Lower lobe of right lung (tissue), 2 donors: Measurements from ENCODE around the gene WWTR1. TPM values are rescaled to one million over a fixed set of nuclear protein-coding genes. Genes with fewer than 3 reads are reported as not detected.
A peak's percentile ranks its signal among the peaks of the same experiment; 100 is the strongest.

Experiments
- ATAC-seq, 2 donors: fragments of 200-7000 bp; cut with Tn5 transposase; one replicate each; pipeline ENCODE4 v1.9.1; 2020 to 2022; ENCODE audit warnings: mild to moderate bottlenecking in 2 of 2, moderate library complexity in 2 of 2
- DNase-seq: peaks from one replicate; pipeline ENCODE4 v3.0.0-alpha.2; 2020
- H3K27ac ChIP-seq: fragments of 200-600 bp; one replicate; pipeline ENCODE4 v1.8.0; 2022
- H3K27me3 ChIP-seq: fragments of 200-600 bp; one replicate; pipeline ENCODE4 v1.8.0; 2022; ENCODE audit warnings: low read depth
- H3K36me3 ChIP-seq: fragments of 200-600 bp; one replicate; pipeline ENCODE4 v1.8.0; 2022; ENCODE audit warnings: mild to moderate bottlenecking
- H3K4me1 ChIP-seq: fragments of 200-600 bp; one replicate; pipeline ENCODE4 v1.8.0; 2022
- H3K4me3 ChIP-seq: fragments of 200-600 bp; one replicate; pipeline ENCODE4 v1.8.0; 2022; ENCODE audit warnings: mild to moderate bottlenecking
- H3K9me3 ChIP-seq: fragments of 200-600 bp; one replicate; pipeline ENCODE4 v1.8.0; 2022
- intact Hi-C: fragments of 100-400 bp; cut with DNase I; formaldehyde crosslinking; loops from one replicate; pipeline ENCODE4 v1.11.0; 2022
- total RNA-seq: library from RNA; stranded (reverse); fragmentation: NEBNext Ultra II Directional; extraction: Animal tissue kit (Norgen Biotek cat#: 25700); gene quantifications from one replicate; pipeline ENCODE4 v1.2.1, GENCODE V29; 2021
- TF ChIP-seq, protein P1 (sequence below): fragments of 200-600 bp; IDR thresholded peaks from one replicate; pipeline ENCODE4 v1.8.0; 2022; ENCODE audit warnings: antibody characterized with exemption, mild to moderate bottlenecking
- donor health status: DM: no; HTN: yes; CAD: no; lungs with severe emphysema.

WWTR1 gene
- total RNA-seq, 1 donor from 2014 or later = 89.5 TPM

DNA sequence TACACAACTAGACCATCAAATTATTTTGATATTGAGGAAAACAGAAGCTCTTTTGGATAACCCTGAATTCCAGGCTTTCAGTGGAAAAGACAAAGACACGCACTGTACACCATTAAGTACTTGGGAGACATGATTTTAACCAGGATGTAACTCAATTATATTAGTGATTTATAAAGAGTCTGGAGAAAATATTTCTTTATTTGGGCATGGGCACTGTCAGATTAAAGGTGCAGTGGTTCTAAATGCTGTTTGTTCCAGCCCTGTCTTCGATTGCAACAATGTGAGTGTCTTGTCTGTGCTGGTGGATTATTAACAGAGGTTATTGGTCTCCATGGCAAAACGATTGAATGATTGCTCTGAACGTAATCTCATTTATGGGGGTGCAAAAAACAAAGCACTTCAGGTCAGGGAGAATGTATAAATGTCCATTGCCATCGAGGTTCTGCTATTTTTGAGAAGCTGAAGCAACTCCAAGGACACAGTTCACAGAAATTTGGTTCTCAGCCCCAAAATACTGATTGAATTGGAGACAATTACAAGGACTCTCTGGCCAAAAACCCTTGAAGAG is 183.5 kb downstream of the WWTR1 start, which contains the start of gene TM4SF4:
TM4SF4 (plus strand) TSS at position 448 of the 568 bp plus-strand sequence. CDS start 181 bp downstream, outside the sequence.
- Histone ChIP-seq H3K9me3 (no peaks in the 10 kb centered on the region), H3K4me3 (no peak within 1 kb of the TSS), H3K27me3 (no peaks in the 10 kb centered on the region), H3K4me1 (peaks cover 29% of the 10 kb centered on the region), H3K36me3 (no peaks in the 10 kb centered on the region), H3K27ac (peak within 1 kb of the TSS; percentile 71)
- TF ChIP-seq, protein P1, sequence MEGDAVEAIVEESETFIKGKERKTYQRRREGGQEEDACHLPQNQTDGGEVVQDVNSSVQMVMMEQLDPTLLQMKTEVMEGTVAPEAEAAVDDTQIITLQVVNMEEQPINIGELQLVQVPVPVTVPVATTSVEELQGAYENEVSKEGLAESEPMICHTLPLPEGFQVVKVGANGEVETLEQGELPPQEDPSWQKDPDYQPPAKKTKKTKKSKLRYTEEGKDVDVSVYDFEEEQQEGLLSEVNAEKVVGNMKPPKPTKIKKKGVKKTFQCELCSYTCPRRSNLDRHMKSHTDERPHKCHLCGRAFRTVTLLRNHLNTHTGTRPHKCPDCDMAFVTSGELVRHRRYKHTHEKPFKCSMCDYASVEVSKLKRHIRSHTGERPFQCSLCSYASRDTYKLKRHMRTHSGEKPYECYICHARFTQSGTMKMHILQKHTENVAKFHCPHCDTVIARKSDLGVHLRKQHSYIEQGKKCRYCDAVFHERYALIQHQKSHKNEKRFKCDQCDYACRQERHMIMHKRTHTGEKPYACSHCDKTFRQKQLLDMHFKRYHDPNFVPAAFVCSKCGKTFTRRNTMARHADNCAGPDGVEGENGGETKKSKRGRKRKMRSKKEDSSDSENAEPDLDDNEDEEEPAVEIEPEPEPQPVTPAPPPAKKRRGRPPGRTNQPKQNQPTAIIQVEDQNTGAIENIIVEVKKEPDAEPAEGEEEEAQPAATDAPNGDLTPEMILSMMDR = no peak
- intact Hi-C loops = loop anchor here (10.0 kb wide), 1 partner anchor 80 kb away; no protein-coding TSS in a partner anchor
- DNase-seq = no peak
- no peak for ATAC-seq

DNA sequence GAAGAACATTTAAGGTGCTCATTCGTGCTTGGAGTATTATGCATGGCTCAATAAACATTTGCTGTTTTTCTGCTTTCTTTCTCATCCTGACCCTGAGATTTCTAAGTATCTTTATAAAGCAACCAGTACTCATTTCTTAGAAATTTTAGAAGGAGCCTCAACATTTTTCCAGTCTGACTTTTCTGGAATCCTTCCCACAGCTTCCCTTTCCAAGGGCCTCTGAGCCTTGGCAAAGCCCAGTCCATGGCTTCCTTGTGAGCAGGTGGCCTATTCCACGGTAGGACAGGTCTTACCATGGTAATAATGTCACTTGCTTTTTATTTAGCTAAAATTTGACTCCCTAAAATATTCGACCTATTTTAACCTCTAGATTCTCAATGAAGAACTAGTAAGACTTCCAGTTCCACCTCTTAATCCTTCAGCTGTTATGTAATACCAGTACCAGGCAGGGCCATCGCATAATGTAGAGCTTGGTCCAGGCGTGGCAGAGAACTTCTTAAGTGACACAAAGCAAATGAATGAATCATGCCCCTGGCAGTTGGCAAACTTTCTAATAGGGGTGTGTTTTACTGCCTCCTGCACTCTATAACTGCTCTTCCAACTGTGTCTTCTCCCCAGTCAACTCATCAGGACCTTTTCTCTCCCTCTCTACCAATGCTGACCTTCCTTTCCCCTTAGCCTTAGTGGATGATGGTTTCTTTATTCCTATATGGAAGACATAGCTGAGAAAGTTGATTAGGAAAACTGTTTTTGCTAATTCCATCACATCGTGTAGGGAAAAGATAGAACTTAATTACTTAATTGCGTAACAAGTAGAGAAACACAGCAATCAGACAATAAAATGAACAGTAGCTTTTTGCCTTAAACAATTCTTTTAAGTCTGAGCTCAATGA is 184.2 kb downstream of the WWTR1 start:
- Histone ChIP-seq H3K27me3 (no peaks in the 10 kb centered on the region), H3K4me1 (peaks cover 29% of the 10 kb centered on the region), H3K27ac (peak overlapping the region; percentile 71), H3K36me3 (no peaks in the 10 kb centered on the region), H3K4me3 (no peak overlapping the region), H3K9me3 (no peaks in the 10 kb centered on the region)
- TF ChIP-seq, protein P1 = no peak
- ATAC-seq (peak; percentile 93 to 96), DNase-seq (peak; percentile 66)
- intact Hi-C loops = loop anchor here (10.0 kb wide), 1 partner anchor 79 kb away; no protein-coding TSS in a partner anchor

DNA sequence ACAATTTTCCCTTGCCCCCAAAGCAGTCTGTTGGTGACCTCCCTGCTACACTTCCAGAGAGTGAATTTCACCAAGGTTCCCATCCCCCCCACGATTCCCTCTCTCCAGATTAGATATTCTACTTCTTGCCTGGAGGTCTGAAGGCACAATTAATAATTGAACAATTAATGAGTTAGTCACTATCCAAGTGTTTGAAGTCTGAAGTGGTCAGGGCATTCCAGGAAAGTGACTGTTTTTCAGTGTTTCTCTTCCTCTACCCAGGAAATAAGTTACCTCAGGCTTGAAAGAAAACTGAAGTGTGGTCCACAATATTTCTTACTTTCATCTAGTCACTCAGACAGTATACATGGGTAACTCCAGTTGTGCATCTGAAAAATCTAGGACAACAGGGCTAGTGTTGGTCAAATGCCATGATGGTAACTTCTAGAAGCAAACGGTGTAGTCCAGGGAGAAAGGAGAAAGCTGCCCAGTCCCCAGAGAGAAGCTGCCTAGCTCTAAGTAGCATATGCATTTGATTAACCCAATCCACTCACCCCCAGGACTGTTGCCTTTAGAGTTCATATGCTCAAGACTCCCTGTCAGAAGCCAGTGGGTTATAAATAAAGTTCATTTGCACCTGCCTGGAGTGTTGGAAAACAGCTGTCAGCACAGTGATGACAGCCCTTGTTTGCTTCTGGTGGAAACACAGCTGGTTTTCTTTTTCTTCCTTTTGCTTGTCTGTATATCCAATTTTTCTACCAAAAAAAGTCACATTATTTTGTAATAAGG is 185.6 kb downstream of the WWTR1 start:
- H3K36me3 ChIP-seq = no peaks in the 10 kb centered on the region
- peaks cover 29% of the 10 kb centered on the region for H3K4me1 ChIP-seq
- DNase-seq = no peak
- no peaks in the 10 kb centered on the region for H3K9me3 ChIP-seq
- H3K4me3 ChIP-seq = no peak overlapping the region
- intact Hi-C loops = loop anchor here (10.0 kb wide), 1 partner anchor 77 kb away; no protein-coding TSS in a partner anchor
- H3K27me3 ChIP-seq = no peaks in the 10 kb centered on the region
- peak overlapping the region; percentile 71 for H3K27ac ChIP-seq
- TF ChIP-seq, protein P1 = no peak
- ATAC-seq = peak in 1 of 2 donors; percentile 33

DNA sequence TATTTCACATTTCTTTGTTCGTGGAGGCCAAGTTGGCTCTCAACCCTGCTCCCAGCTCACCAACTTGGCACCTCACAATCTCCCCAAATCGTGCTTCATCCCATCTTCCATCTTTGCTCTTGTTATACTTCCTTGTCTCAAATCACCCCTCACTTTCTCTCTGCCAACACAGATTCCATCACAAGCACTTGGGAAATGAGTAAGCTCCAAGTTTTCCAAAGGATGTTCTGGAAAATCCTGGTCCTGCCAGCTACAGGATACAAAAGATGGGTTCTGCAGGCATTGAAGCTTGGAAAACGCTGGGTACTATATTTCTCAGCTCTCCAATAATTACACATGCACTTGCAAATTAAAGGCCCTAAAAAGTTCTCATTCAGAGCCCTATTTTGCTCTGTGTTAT is 187.4 kb downstream of the WWTR1 start:
- TF ChIP-seq, protein P1 = no peak
- Histone ChIP-seq H3K27me3 (no peaks in the 10 kb centered on the region), H3K27ac (no peak overlapping the region), H3K4me3 (no peak overlapping the region), H3K4me1 (peaks cover 29% of the 10 kb centered on the region), H3K9me3 (no peaks in the 10 kb centered on the region), H3K36me3 (no peaks in the 10 kb centered on the region)
- ATAC-seq (no peak), DNase-seq (no peak)
- intact Hi-C loops = loop anchor here (10.0 kb wide), 1 partner anchor 76 kb away; no protein-coding TSS in a partner anchor
